BJ (cell line): ENCODE results near the gene KDM4C. TPM values are rescaled to one million over a fixed set of nuclear protein-coding genes. Genes with fewer than 3 reads are reported as not detected.

ENCODE experiments used
- CTCF ChIA-PET: fragments of 350-600 bp; formaldehyde crosslinking; extraction: SDS; loops from one replicate; lab custom pipeline; 2021; ENCODE audit warnings: antibody characterized with exemption, inconsistent platforms; lab: Yijun Ruan, JAX
- POLR2A ChIA-PET: fragments of 300-600 bp; sonication (Branson Sonifier 250); formaldehyde crosslinking; extraction: SDS; loops from one replicate; lab custom pipeline; 2021; ENCODE audit warnings: antibody characterized with exemption; lab: Charles Lee
- DNase-seq: peaks from one replicate; pipeline ENCODE4 v3.0.0-alpha.2; 2011; ENCODE audit warnings: low read depth
- H3K27me3 ChIP-seq: 2 replicates; pipeline ENCODE4 v1.6.0; 2011; ENCODE audit warnings: low read length; ENCODE audit not compliant: control insufficient read depth, insufficient read depth
- H3K36me3 ChIP-seq: 2 replicates; pipeline ENCODE4 v1.5.1; 2011; ENCODE audit warnings: low read length; ENCODE audit not compliant: control insufficient read depth, insufficient read depth
- H3K4me3 ChIP-seq: 2 replicates; pipeline ENCODE4 v1.5.1; 2011; ENCODE audit warnings: low read depth, mild to moderate bottlenecking, control low read depth, low read length
- polyA plus RNA-seq: library from polyadenylated mRNA; depleted of rRNA; stranded (reverse); fragments of >200 nt; gene quantifications from 2 replicates; pipeline ENCODE4 v1.2.3, GENCODE V29; 2011
- TF ChIP-seq, protein P1 (sequence below): IDR thresholded peaks from 2 replicates; pipeline ENCODE4 v1.5.1; 2011; ENCODE audit warnings: low read depth, mild to moderate bottlenecking, control low read depth, inconsistent platforms, low read length, moderate library complexity; ENCODE audit not compliant: insufficient read depth

KDM4C gene
- polyA plus RNA-seq, 1 experiment = 11.3 TPM

DNA sequence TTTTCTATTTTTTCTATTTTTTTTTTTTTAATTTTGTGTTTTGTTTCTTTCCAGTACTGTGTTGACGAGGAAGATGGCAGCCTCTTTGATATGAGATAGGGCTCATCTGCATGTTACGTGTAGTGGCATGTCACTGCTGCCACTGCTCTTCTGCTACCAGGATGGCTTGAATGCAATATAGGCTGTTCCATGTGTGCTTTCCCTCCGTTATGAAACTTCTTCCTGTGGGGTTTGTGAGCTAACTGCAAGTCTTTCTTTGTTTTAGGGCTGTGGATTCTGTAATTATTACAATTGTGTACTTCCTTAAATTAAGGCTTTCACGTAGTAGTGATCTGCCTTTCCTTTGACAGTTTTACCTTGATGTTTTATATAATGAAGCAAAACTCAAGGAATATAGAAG, 184.6 kb downstream of the KDM4C start:
- TF ChIP-seq, protein P1, sequence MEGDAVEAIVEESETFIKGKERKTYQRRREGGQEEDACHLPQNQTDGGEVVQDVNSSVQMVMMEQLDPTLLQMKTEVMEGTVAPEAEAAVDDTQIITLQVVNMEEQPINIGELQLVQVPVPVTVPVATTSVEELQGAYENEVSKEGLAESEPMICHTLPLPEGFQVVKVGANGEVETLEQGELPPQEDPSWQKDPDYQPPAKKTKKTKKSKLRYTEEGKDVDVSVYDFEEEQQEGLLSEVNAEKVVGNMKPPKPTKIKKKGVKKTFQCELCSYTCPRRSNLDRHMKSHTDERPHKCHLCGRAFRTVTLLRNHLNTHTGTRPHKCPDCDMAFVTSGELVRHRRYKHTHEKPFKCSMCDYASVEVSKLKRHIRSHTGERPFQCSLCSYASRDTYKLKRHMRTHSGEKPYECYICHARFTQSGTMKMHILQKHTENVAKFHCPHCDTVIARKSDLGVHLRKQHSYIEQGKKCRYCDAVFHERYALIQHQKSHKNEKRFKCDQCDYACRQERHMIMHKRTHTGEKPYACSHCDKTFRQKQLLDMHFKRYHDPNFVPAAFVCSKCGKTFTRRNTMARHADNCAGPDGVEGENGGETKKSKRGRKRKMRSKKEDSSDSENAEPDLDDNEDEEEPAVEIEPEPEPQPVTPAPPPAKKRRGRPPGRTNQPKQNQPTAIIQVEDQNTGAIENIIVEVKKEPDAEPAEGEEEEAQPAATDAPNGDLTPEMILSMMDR = no peak
- POLR2A ChIA-PET = no interaction called here
- H3K4me3 ChIP-seq = no peak overlapping the region
- no peaks in the 10 kb centered on the region for H3K27me3 ChIP-seq
- no peaks in the 10 kb centered on the region for H3K36me3 ChIP-seq
- CTCF ChIA-PET = no interaction called here
- DNase-seq = no peak

- DNase-seq = no peak
- CTCF ChIA-PET = no interaction called here
- Histone ChIP-seq H3K27me3 (no peaks in the 10 kb centered on the region), H3K4me3 (no peak overlapping the region), H3K36me3 (no peaks in the 10 kb centered on the region)
- TF ChIP-seq, protein P1 = no peak
- POLR2A ChIA-PET = no interaction called here
Observed at GRCh38 chr9:6943293-6943692, 185.5 kb downstream of the KDM4C start.

GRCh38 chr9:6944093-6944551, 186.3 kb downstream of the KDM4C start:
- TF ChIP-seq, protein P1 = no peak
- ChIA-PET POLR2A (interaction anchor here (0.6 kb wide), 1 partner anchor 263 kb away, joined by 9 read pairs; no protein-coding TSS in a partner anchor), CTCF (interaction anchor here (1.5 kb wide), 1 partner anchor 12 kb away, joined by 7 read pairs; no protein-coding TSS in a partner anchor)
- Histone ChIP-seq H3K36me3 (no peaks in the 10 kb centered on the region), H3K27me3 (no peaks in the 10 kb centered on the region), H3K4me3 (no peak overlapping the region)
- DNase-seq = no peak

DNA sequence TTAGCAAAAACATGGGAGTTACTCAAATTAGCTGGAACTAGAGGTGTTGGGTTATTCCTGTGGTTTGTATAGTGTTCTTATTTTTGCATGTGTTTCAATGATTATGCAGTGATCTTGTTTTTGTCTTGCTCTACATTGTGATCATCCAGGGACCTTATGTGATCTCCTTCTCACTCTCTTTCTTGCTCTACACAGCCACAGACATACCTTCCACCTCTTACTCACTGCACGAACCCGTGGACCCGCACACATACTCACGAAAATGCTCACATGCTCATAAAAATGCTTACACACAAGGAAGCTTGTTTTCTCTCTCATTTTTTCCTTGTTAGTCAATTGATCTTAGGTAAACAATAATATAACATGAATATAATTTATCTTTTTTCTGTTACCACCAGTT, 187.1 kb downstream of the KDM4C start:
- DNase-seq = no peak
- no peaks in the 10 kb centered on the region for H3K27me3 ChIP-seq
- H3K36me3 ChIP-seq = no peaks in the 10 kb centered on the region
- CTCF ChIA-PET = interaction anchor here (1.5 kb wide), 1 partner anchor 13 kb away, joined by 7 read pairs; no protein-coding TSS in a partner anchor
- TF ChIP-seq, protein P1 = no peak
- POLR2A ChIA-PET = interaction anchor here (0.6 kb wide), 1 partner anchor 264 kb away, joined by 9 read pairs; no protein-coding TSS in a partner anchor
- no peak overlapping the region for H3K4me3 ChIP-seq

- H3K4me3 ChIP-seq = no peak overlapping the region
- no peak for DNase-seq
- POLR2A ChIA-PET = no interaction called here
- TF ChIP-seq, protein P1 = no peak
- no peaks in the 10 kb centered on the region for H3K36me3 ChIP-seq
- CTCF ChIA-PET = no interaction called here
- no peaks in the 10 kb centered on the region for H3K27me3 ChIP-seq
Observed at GRCh38 chr9:6945816-6946215, 188.0 kb downstream of the KDM4C start.
